Stimulated activated CD4-positive, alpha-beta T cell treated with anti-CD3 and anti-CD28 coated beads, Interleukin-2, amount 100 ng/mL, for 48 hours (primary cell): ENCODE data around the gene SNRPD2.

Experiments used
- DNase-seq, 2 donors: peaks; one replicate each; pipeline ENCODE4 v3.0.0-alpha.2; 2020

Gene SNRPD2

GRCh38 chr19:45653634-45654033 is 38.1 kb downstream of the SNRPD2 start:
- DNase-seq, result no peak

GRCh38 chr19:45650722-45651121 is 41.0 kb downstream of the SNRPD2 start:
- no peak for DNase-seq

- DNase-seq, result no peak
Measured at GRCh38 chr19:45646345-45646698, 45.4 kb downstream of the SNRPD2 start.

- DNase-seq, result peak; percentile 72 to 77
Measured at GRCh38 chr19:45645631-45646344, 46.0 kb downstream of the SNRPD2 start.

GRCh38 chr19:45645068-45645630 is 46.6 kb downstream of the SNRPD2 start:
- no peak for DNase-seq

GRCh38 chr19:45643927-45644771 is 47.6 kb downstream of the SNRPD2 start:
- no peak for DNase-seq

GRCh38 chr19:45643024-45643926 is 48.5 kb downstream of the SNRPD2 start:
- peak; percentile 98 for DNase-seq

- DNase-seq, result peak; percentile 79 to 85
Measured at GRCh38 chr19:45641274-45642105, 50.3 kb downstream of the SNRPD2 start.

- DNase-seq, result peak; percentile 56 to 62
Measured at GRCh38 chr19:45640849-45641273, 50.9 kb downstream of the SNRPD2 start.

GRCh38 chr19:45638930-45639729 is 52.6 kb downstream of the SNRPD2 start, which contains the start of gene EML2:
TSS of gene EML2 (minus strand) at chr19:45639397. CDS start at chr19:45639376, 21 bp downstream.
- DNase-seq, result peak; percentile 40 to 49

- no peak for DNase-seq
Measured at GRCh38 chr19:45637890-45638667, 53.7 kb downstream of the SNRPD2 start.
